K562 (cell line): ENCODE data around the gene NUP205. TPM values are rescaled to one million over a fixed set of nuclear protein-coding genes. Genes with fewer than 3 reads are reported as not detected.

Experiments
- CBFB ChIP-seq: sonication (generic); formaldehyde crosslinking; IDR thresholded peaks from 2 replicates; pipeline ENCODE4 v1.4.0; 2020; ENCODE audit warnings: mild to moderate bottlenecking, missing genetic modification reagents
- CSDE1 ChIP-seq, 2 experiments: fragments of 450-650 bp; IDR thresholded peaks; 2 replicates each; pipeline ENCODE4 v1.6.1; 2016; ENCODE audit warnings: mild to moderate bottlenecking in 1 of 2
- DPF2 ChIP-seq: fragments of 450-650 bp; IDR thresholded peaks from 2 replicates; pipeline ENCODE4 v1.6.1; 2016
- ETV1 ChIP-seq: fragments of 450-650 bp; conservative IDR thresholded peaks from 2 replicates; pipeline ENCODE4 v1.6.1; 2016; ENCODE audit warnings: missing genetic modification characterization, control low read depth, low read depth, missing compliant biosample characterization
- GTF2A2 ChIP-seq: IDR thresholded peaks from 2 replicates; pipeline ENCODE4 v1.6.1; 2016; ENCODE audit warnings: mild to moderate bottlenecking, missing genetic modification characterization, missing compliant biosample characterization
- HDAC8 ChIP-seq: fragments of 450-650 bp; IDR thresholded peaks from 2 replicates; pipeline ENCODE4 v1.6.1; 2016; ENCODE audit warnings: mild to moderate bottlenecking, missing genetic modification characterization, moderate library complexity, missing compliant biosample characterization
- KAT7 ChIP-seq: sonication (generic); formaldehyde crosslinking; IDR thresholded peaks from 2 replicates; pipeline ENCODE4 v1.8.0; 2022; ENCODE audit warnings: missing genetic modification reagents, mild to moderate bottlenecking, borderline replicate concordance
- POLR2G ChIP-seq: fragments of 200-400 bp; formaldehyde crosslinking; IDR thresholded peaks from 2 replicates; pipeline ENCODE4 v1.6.1; 2017; ENCODE audit warnings: low read depth, mild to moderate bottlenecking, antibody characterized with exemption, low read length, moderate library complexity
- TSHZ1 ChIP-seq: fragments of 250-450 bp; sonication (Bioruptor Pico); IDR thresholded peaks from 2 replicates; pipeline ENCODE4 v1.4.0; 2020; ENCODE audit warnings: mild to moderate bottlenecking, moderate library complexity
- ZNF12 ChIP-seq: sonication (generic); formaldehyde crosslinking; IDR thresholded peaks from 2 replicates; pipeline ENCODE4 v1.4.0; 2020; ENCODE audit warnings: mild to moderate bottlenecking, missing genetic modification reagents
- ZNF134 ChIP-seq: fragments of 250-450 bp; sonication (Bioruptor Pico); conservative IDR thresholded peaks from 2 replicates; pipeline ENCODE4 v1.4.0; 2020
- ZNF407 ChIP-seq: fragments of 450-650 bp; IDR thresholded peaks from 2 replicates; pipeline ENCODE4 v1.6.1; 2016; ENCODE audit warnings: low read depth
- ZNF561 ChIP-seq: fragments of 450-650 bp; formaldehyde crosslinking; conservative IDR thresholded peaks from 2 replicates; pipeline ENCODE4 v1.4.0; 2020; ENCODE audit warnings: mild to moderate bottlenecking, moderate library complexity
- polyA plus RNA-seq, 8 experiments: library from polyadenylated mRNA; depleted of rRNA in 4 of 8; stranded (reverse) in 5 of 8; unstranded in 3 of 8; fragments of >200 nt; fragmentation: Nextera tagmentation in 2 of 8; fragmentation: Illumina TruSeq in 1 of 8; extraction: Ambion mirVana in 2 of 8; extraction: Trizol in 1 of 8; gene quantifications; 2 replicates each; pipeline versions ENCODE4 v1.2.1 to v1.2.3, GENCODE V29; 2011 to 2014; ENCODE audit warnings: inconsistent platforms in 1 of 8, missing spikeins in 1 of 8
- total RNA-seq, 7 experiments: library from RNA; depleted of rRNA in 6 of 7; stranded (reverse); fragments of >200 nt in 6 of 7; fragmentation: Illumina TruSeq in 2 of 7; extraction: Trizol in 2 of 7; gene quantifications; 2 replicates each; pipeline versions ENCODE4 v1.2.1 to v1.2.3, GENCODE V29; 2011 to 2021; ENCODE audit warnings: low replicate concordance in 1 of 7
- TF ChIP-seq, protein P1 (sequence below): fragments of 200-800 bp; sonication (Bioruptor generic); IDR thresholded peaks from 2 replicates; pipeline ENCODE4 v1.6.1; 2017; ENCODE audit warnings: missing genetic modification characterization, missing compliant biosample characterization

Gene NUP205
- total and polyA plus RNA-seq, 9 of the 15 experiments (the other 6 are each of a cell fraction or from before 2014, with no cell fraction given), result 101 to 282 (median 193) TPM

DNA sequence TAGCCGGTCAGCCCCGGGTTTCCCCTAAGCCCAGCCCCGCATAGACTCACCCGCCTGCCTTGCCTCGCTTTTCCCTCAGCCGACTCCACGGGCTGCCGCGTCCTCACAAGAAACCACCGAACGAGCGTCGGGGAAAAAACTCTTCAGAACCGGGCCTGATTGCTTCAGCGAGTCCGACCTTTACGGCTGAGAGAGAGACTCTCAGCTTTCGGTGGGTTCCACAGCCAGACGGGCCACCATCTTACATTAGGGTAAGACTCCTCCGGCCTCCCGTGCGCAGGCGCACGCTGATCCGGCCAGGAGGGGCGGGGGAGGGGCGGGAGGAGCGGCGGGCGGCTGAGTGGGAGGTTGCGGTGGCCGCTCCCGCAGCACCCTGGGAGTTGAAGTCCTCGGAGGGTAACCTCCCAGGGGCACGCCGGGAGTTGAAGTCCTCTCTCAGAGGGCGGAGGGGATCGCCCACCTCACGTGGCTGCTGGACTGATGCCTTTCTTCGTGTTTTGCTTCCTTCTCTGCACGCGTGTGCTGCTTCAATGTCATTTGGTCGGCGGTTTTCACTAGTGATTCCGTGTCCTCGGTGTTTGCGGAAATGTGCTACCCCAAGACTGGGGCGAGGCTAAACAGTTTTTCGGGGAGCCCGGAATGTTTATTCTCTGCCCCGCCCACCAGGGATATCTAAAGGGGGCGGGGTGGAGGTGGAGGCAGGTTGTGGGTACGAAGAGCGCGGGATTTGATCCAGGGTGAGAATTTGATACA lies 47.7 kb upstream of the NUP205 start, which contains the start of gene CNOT4 (continued):
- TF ChIP-seq POLR2G (peak; percentile 90), ETV1 (tag) (peak; percentile 48), CSDE1 (IDR thresholded peaks at IDR 0.05) (peak in 1 of 2 experiments; percentile 59; a peak in 1 of 4 replicates), ZNF561 (CRISPR knock-in tag) (0 out of 2 replicates have a peak, but pooled peaks have one; percentile 62), KAT7 (CRISPR knock-in tag) (peak; percentile 100; the same call in 1 of the 2 replicates), ZNF12 (peak; percentile 61; the same call in 1 of the 2 replicates), GTF2A2 (tag) (peak; percentile 0; the same call in 1 of the 2 replicates), ZNF407 (no peak; the same call in 1 of the 2 replicates), CBFB (CRISPR knock-in tag) (peak; percentile 63; the same call in 1 of the 2 replicates), HDAC8 (no peak), TSHZ1 (CRISPR knock-in tag) (peak; percentile 51; the same call in 1 of the 2 replicates), ZNF134 (CRISPR knock-in tag) (0 out of 2 replicates have a peak, but pooled peaks have one; percentile 7), DPF2 (peak; percentile 61)
- TF ChIP-seq, protein P1, sequence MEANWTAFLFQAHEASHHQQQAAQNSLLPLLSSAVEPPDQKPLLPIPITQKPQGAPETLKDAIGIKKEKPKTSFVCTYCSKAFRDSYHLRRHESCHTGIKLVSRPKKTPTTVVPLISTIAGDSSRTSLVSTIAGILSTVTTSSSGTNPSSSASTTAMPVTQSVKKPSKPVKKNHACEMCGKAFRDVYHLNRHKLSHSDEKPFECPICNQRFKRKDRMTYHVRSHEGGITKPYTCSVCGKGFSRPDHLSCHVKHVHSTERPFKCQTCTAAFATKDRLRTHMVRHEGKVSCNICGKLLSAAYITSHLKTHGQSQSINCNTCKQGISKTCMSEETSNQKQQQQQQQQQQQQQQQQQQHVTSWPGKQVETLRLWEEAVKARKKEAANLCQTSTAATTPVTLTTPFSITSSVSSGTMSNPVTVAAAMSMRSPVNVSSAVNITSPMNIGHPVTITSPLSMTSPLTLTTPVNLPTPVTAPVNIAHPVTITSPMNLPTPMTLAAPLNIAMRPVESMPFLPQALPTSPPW (CRISPR knock-in tag), result peak; percentile 97
